Ishikawa (cell line): ENCODE measurements around the gene LYSMD2.

Experiments
- CREB1 ChIP-seq: IDR thresholded peaks from 2 replicates; pipeline ENCODE4 v1.6.1; 2012; ENCODE audit warnings: low read depth
- EP300 ChIP-seq: IDR thresholded peaks from 2 replicates; pipeline ENCODE4 v1.6.1; 2012; ENCODE audit warnings: borderline replicate concordance
- FOXM1 ChIP-seq: IDR thresholded peaks from 2 replicates; pipeline ENCODE4 v1.6.1; 2012; ENCODE audit warnings: low read depth, borderline replicate concordance
- MAX ChIP-seq: IDR thresholded peaks from 2 replicates; pipeline ENCODE4 v1.6.1; 2012
- NFIC ChIP-seq: IDR thresholded peaks from 2 replicates; pipeline ENCODE4 v1.6.1; 2012
- RAD21 ChIP-seq: IDR thresholded peaks from 2 replicates; pipeline ENCODE4 v1.6.1; 2012; ENCODE audit warnings: low read depth
- REST ChIP-seq: IDR thresholded peaks from 2 replicates; pipeline ENCODE4 v1.6.1; 2012; ENCODE audit warnings: low read depth, mild to moderate bottlenecking
- TAF1 ChIP-seq: IDR thresholded peaks from 2 replicates; pipeline ENCODE4 v1.6.1; 2012; ENCODE audit warnings: low read depth, mild to moderate bottlenecking
- TCF12 ChIP-seq: IDR thresholded peaks from 2 replicates; pipeline ENCODE4 v1.6.1; 2012; ENCODE audit warnings: low read depth
- USF1 ChIP-seq: IDR thresholded peaks from 2 replicates; pipeline ENCODE4 v1.6.1; 2012
- YY1 ChIP-seq: IDR thresholded peaks from 2 replicates; pipeline ENCODE4 v1.6.1; 2012; ENCODE audit warnings: low read depth

- TF ChIP-seq MAX (no peak), TAF1 (no peak), NFIC (no peak), CREB1 (no peak), REST (no peak), EP300 (no peak), USF1 (no peak), FOXM1 (no peak), TCF12 (no peak), YY1 (no peak), RAD21 (no peak)
These were observed 28.4 kb downstream of the LYSMD2 start for GRCh38 chr15:51709031-51709430.
